Caco-2 (cell line): ENCODE data around the gene IL1RAP. TPM values are rescaled to one million over a fixed set of nuclear protein-coding genes. Genes with fewer than 3 reads are reported as not detected.

Experiments used
- BruUV-seq: library from RNA; stranded (reverse); fragments of 400-500 nt; replicated peaks from 2 replicates; lab custom pipeline; 2021; lab: Mats Ljungman, UMichigan
- CTCF ChIA-PET: fragments of 300-600 bp; sonication (Branson Sonifier 250); formaldehyde crosslinking; loops from one replicate; lab custom pipeline; 2022; ENCODE audit warnings: antibody characterized with exemption; lab: Charles Lee
- POLR2A ChIA-PET: fragments of 300-600 bp; sonication (Branson Sonifier 250); formaldehyde crosslinking; loops from one replicate; lab custom pipeline; 2022; ENCODE audit warnings: antibody characterized with exemption; lab: Charles Lee
- DNase-seq, 2 experiments: peaks; one replicate each; pipeline versions ENCODE4 v3.0.0 to v3.0.0-alpha.2; 2020 to 2022
- H3K27me3 ChIP-seq: replicated peaks from 2 replicates; pipeline ENCODE4 v1.6.0; 2011; ENCODE audit warnings: low read length; ENCODE audit not compliant: control insufficient read depth, insufficient read depth
- H3K36me3 ChIP-seq: 2 replicates; pipeline ENCODE4 v1.5.1; 2011; ENCODE audit warnings: low read length; ENCODE audit not compliant: control insufficient read depth, insufficient read depth
- H3K4me1 ChIP-seq: fragments of 250-450 bp; sonication (Bioruptor Pico); 2 replicates; pipeline ENCODE4 v1.5.1; 2020; ENCODE audit warnings: mild to moderate bottlenecking
- H3K4me3 ChIP-seq: 2 replicates; pipeline ENCODE4 v1.5.1; 2011; ENCODE audit warnings: low read depth, mild to moderate bottlenecking, control low read depth, low read length
- H3K9me3 ChIP-seq: fragments of 250-450 bp; sonication (Bioruptor Pico); 2 replicates; pipeline ENCODE4 v1.5.1; 2020; ENCODE audit warnings: mild to moderate bottlenecking, moderate library complexity
- H3K27ac Mint-ChIP-seq: one replicate; pipeline ENCODE4 v1.8.0; 2022; ENCODE audit warnings: mixed read lengths; ENCODE audit not compliant: unreplicated experiment
- H3K27me3 Mint-ChIP-seq: one replicate; pipeline ENCODE4 v1.8.0; 2022; ENCODE audit warnings: mixed read lengths; ENCODE audit not compliant: insufficient read depth, unreplicated experiment
- H3K36me3 Mint-ChIP-seq: one replicate; pipeline ENCODE4 v1.8.0; 2022; ENCODE audit warnings: mild to moderate bottlenecking, mixed read lengths; ENCODE audit not compliant: insufficient read depth, unreplicated experiment
- H3K4me1 Mint-ChIP-seq: one replicate; pipeline ENCODE4 v1.8.0; 2022; ENCODE audit warnings: low read depth, mixed read lengths; ENCODE audit not compliant: unreplicated experiment
- H3K4me3 Mint-ChIP-seq: one replicate; pipeline ENCODE4 v1.8.0; 2022; ENCODE audit warnings: mild to moderate bottlenecking, moderate library complexity, mixed read lengths; ENCODE audit not compliant: unreplicated experiment
- H3K9me3 Mint-ChIP-seq: one replicate; pipeline ENCODE4 v1.8.0; 2022; ENCODE audit warnings: mixed read lengths; ENCODE audit not compliant: unreplicated experiment
- intact Hi-C: fragments of 100-400 bp; cut with micrococcal nuclease; formaldehyde crosslinking; loops from one replicate; pipeline ENCODE4 v1.10.0; 2022; ENCODE audit not compliant: unreplicated experiment
- total RNA-seq: library from RNA; stranded (reverse); gene quantifications from 2 replicates; pipeline ENCODE4 v1.2.3, GENCODE V29; 2022
- TF ChIP-seq, protein P1 (sequence below), 2 experiments: fragments of 200-600 bp in 1 of 2; IDR thresholded peaks; 1 replicate in 1 of 2; 2 replicates in 1 of 2; pipeline versions ENCODE4 v1.5.1 to v1.8.0; 2011 to 2022; ENCODE audit warnings: antibody characterized with exemption in 1 of 2, control low read depth in 1 of 2, inconsistent platforms in 1 of 2, low read depth in 1 of 2, low read length in 1 of 2, mild to moderate bottlenecking in 1 of 2, moderate library complexity in 1 of 2; ENCODE audit not compliant: insufficient read depth in 1 of 2, severe bottlenecking in 1 of 2, unreplicated experiment in 1 of 2

Gene IL1RAP
- total RNA-seq, 1 experiment from 2014 or later, result 5.1 TPM

DNA sequence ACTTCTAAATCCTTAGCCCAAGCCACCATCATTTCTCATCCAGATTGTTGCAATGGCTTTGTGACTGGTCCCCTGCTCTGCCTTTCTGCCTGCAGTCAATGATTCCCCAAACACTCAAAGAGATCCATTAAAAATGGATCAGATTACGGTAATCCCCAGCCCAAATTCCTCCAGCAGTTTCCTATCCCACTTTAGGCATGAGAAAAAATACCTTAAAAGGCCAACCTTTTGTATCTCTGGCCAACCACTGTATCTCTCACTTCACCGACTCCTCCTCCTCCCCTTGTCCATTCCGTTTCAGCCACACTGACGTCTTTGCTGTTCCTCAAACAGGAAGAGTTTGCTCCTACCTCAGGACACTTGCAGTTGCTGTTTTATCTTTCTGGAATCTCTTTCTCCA lies 20.9 kb upstream of the IL1RAP start:
- Histone ChIP-seq H3K27me3 (no peaks in the 10 kb centered on the region), H3K4me1 (no peaks in the 10 kb centered on the region)
- intact Hi-C loops, result no loop called here

DNA sequence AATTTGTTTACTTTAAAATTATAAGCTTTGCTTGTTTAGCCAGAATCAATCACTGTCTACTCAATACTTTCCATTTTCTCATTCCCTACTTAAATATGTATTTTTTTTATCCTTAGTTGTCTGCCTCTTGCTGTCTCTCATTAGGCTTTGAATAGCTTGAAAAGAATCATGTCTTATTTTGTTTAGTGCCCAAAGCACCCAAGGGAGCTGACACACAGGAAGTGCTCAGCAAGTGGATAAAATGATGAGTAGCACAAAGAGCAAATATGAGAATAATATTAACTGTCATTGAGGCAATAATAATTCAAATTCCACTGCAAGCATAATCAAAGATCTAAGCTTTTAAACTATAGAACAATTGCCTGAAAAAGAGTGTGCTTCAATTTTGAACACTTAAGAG lies 19.0 kb upstream of the IL1RAP start:
- H3K9me3 ChIP-seq, result no peaks in the 10 kb centered on the region
- H3K36me3 Mint-ChIP-seq, result no peaks in the 10 kb centered on the region
- no peak overlapping the region for H3K27ac Mint-ChIP-seq
- peaks cover 15% of the 10 kb centered on the region for H3K9me3 Mint-ChIP-seq
- H3K27me3 ChIP-seq, result no peaks in the 10 kb centered on the region
- H3K4me1 ChIP-seq, result no peaks in the 10 kb centered on the region
- ChIA-PET CTCF (no interaction called here), POLR2A (no interaction called here)
- no peak overlapping the region for H3K4me3 ChIP-seq
- TF ChIP-seq, protein P1, sequence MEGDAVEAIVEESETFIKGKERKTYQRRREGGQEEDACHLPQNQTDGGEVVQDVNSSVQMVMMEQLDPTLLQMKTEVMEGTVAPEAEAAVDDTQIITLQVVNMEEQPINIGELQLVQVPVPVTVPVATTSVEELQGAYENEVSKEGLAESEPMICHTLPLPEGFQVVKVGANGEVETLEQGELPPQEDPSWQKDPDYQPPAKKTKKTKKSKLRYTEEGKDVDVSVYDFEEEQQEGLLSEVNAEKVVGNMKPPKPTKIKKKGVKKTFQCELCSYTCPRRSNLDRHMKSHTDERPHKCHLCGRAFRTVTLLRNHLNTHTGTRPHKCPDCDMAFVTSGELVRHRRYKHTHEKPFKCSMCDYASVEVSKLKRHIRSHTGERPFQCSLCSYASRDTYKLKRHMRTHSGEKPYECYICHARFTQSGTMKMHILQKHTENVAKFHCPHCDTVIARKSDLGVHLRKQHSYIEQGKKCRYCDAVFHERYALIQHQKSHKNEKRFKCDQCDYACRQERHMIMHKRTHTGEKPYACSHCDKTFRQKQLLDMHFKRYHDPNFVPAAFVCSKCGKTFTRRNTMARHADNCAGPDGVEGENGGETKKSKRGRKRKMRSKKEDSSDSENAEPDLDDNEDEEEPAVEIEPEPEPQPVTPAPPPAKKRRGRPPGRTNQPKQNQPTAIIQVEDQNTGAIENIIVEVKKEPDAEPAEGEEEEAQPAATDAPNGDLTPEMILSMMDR (IDR thresholded peaks at IDR 0.05; ENCODE audit: insufficient read depth in 1 of 2, low read depth in 1 of 2, low read length in 1 of 2, severe bottlenecking in 1 of 2, unreplicated experiment in 1 of 2), result no peak
- intact Hi-C loops, result no loop called here
- no TSS peak for BruUV-seq
- H3K4me3 Mint-ChIP-seq, result no peak overlapping the region
- no peaks in the 10 kb centered on the region for H3K36me3 ChIP-seq
- no peak for DNase-seq
- H3K27me3 Mint-ChIP-seq, result peaks cover 6% of the 10 kb centered on the region
- H3K4me1 Mint-ChIP-seq, result peaks cover 9% of the 10 kb centered on the region

More for the DNA sequence above, 20.9 kb upstream of the IL1RAP start:
- no TSS peak for BruUV-seq
- no peak for DNase-seq
- Mint-ChIP-seq H3K9me3 (peaks cover 15% of the 10 kb centered on the region), H3K4me1 (peaks cover 9% of the 10 kb centered on the region), H3K27ac (no peak overlapping the region), H3K36me3 (no peaks in the 10 kb centered on the region), H3K27me3 (peaks cover 11% of the 10 kb centered on the region), H3K4me3 (no peak overlapping the region)
- Histone ChIP-seq H3K36me3 (no peaks in the 10 kb centered on the region), H3K4me3 (no peak overlapping the region), H3K9me3 (no peaks in the 10 kb centered on the region)
- ChIA-PET CTCF (no interaction called here), POLR2A (no interaction called here)
- TF ChIP-seq, protein P1 (IDR thresholded peaks at IDR 0.05; ENCODE audit: insufficient read depth in 1 of 2, low read depth in 1 of 2, low read length in 1 of 2, severe bottlenecking in 1 of 2, unreplicated experiment in 1 of 2), result no peak

DNA sequence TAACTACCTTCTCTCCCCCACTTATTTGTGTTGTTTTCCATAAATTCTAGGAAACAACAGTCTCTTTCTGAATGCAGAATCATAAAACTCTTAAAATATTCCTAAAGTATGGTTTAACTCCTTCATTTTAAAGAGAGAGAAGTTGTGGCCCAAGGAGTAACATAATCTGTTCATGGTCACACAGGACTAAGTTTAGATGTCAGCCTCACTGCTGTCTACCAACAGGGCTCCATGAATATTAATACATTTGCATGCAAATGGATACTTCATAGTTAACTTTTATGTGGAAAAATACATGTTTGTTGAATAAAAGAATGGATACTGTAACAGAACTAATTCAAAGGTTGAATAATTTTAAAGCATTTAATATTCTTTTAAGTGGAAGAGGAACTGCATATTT lies 18.5 kb upstream of the IL1RAP start:
- Histone ChIP-seq H3K27me3 (no peaks in the 10 kb centered on the region), H3K4me1 (no peaks in the 10 kb centered on the region), H3K9me3 (no peaks in the 10 kb centered on the region), H3K36me3 (no peaks in the 10 kb centered on the region), H3K4me3 (no peak overlapping the region)
- peaks cover 6% of the 10 kb centered on the region for H3K27me3 Mint-ChIP-seq
- DNase-seq, result no peak
- no peak overlapping the region for H3K27ac Mint-ChIP-seq
- BruUV-seq, result no TSS peak
- intact Hi-C loops, result no loop called here
- no peak overlapping the region for H3K4me3 Mint-ChIP-seq
- TF ChIP-seq, protein P1 (IDR thresholded peaks at IDR 0.05; ENCODE audit: insufficient read depth in 1 of 2, low read depth in 1 of 2, low read length in 1 of 2, severe bottlenecking in 1 of 2, unreplicated experiment in 1 of 2), result no peak
- peaks cover 15% of the 10 kb centered on the region for H3K9me3 Mint-ChIP-seq
- CTCF ChIA-PET, result no interaction called here
- H3K4me1 Mint-ChIP-seq, result peaks cover 9% of the 10 kb centered on the region
- H3K36me3 Mint-ChIP-seq, result no peaks in the 10 kb centered on the region
- POLR2A ChIA-PET, result no interaction called here
